Forelimb muscle (tissue), 1 donor: Measurements from ENCODE around the gene OR2A25. TPM values are rescaled to one million over a fixed set of nuclear protein-coding genes. Genes with fewer than 3 reads are reported as not detected.

Experiments used
- DNase-seq: peaks from one replicate; pipeline ENCODE4 v3.0.0-alpha.2; 2013; ENCODE audit warnings: low read depth
- polyA plus RNA-seq: library from polyadenylated mRNA; unstranded; fragments of 120-200 nt; gene quantifications from one replicate; pipeline ENCODE4 v1.2.1, GENCODE V29; 2013; ENCODE audit not compliant: insufficient read length

The OR2A25 gene
- polyA plus RNA-seq, 1 donor: not detected

GRCh38 chr7:144069953-144070352 is 342 bp downstream of the OR2A25 start:
- no peak for DNase-seq

GRCh38 chr7:144074374-144074773 is 4.8 kb downstream of the OR2A25 start:
- no peak for DNase-seq

- no peak for DNase-seq
Observed at GRCh38 chr7:144085978-144086377, 16.4 kb downstream of the OR2A25 start, which contains the start of gene OR2A12. Gene OR2A12 (plus strand): TSS chr7:144086278. CDS start chr7:144095108, 8,830 bp downstream.

- no peak for DNase-seq
Observed at GRCh38 chr7:144086730-144087129, 17.1 kb downstream of the OR2A25 start.

- DNase-seq: no peak
Observed at GRCh38 chr7:144087230-144087629, 17.6 kb downstream of the OR2A25 start.

- DNase-seq: no peak
Observed at GRCh38 chr7:144090667-144091066, 21.1 kb downstream of the OR2A25 start.

GRCh38 chr7:144098776-144099175 is 29.2 kb downstream of the OR2A25 start:
- no peak for DNase-seq

GRCh38 chr7:144100607-144101006 is 31.0 kb downstream of the OR2A25 start:
- DNase-seq: no peak

- DNase-seq: no peak
Observed at GRCh38 chr7:144102041-144102440, 32.4 kb downstream of the OR2A25 start.

GRCh38 chr7:144105211-144105610 is 35.6 kb downstream of the OR2A25 start:
- DNase-seq: no peak

GRCh38 chr7:144109283-144109682 is 39.7 kb downstream of the OR2A25 start, which contains the start of gene OR2A2:
Gene OR2A2 (plus strand): TSS chr7:144109583. CDS start chr7:144109583, 0 bp downstream.
- DNase-seq: no peak

- no peak for DNase-seq
Observed at GRCh38 chr7:144110272-144110671, 40.7 kb downstream of the OR2A25 start.

GRCh38 chr7:144113651-144114050 is 44.0 kb downstream of the OR2A25 start:
- no peak for DNase-seq

GRCh38 chr7:144118341-144118740 is 48.7 kb downstream of the OR2A25 start:
- DNase-seq: no peak

- DNase-seq: no peak
Observed at GRCh38 chr7:144122876-144123275, 53.3 kb downstream of the OR2A25 start, which contains the start of gene OR2A14. Gene OR2A14 (plus strand): TSS chr7:144123176. CDS start chr7:144129113, 5,937 bp downstream.

Other genes starting within 250 kb of the OR2A25 start
- gene TCAF1, start 167.6 kb upstream of the OR2A25 start, polyA plus RNA-seq: 206 TPM
- gene OR2F2, start 134.6 kb upstream of the OR2A25 start, polyA plus RNA-seq: not detected
- not detected for gene OR2F1, start 115.0 kb upstream of the OR2A25 start, polyA plus RNA-seq
- not detected for gene OR6B1, start 69.5 kb upstream of the OR2A25 start, polyA plus RNA-seq
- gene OR2A5, start 20.9 kb upstream of the OR2A25 start, polyA plus RNA-seq: not detected
- 0.09 TPM for gene OR2A12, start 16.5 kb downstream of the OR2A25 start, polyA plus RNA-seq
- gene OR2A2, start 39.8 kb downstream of the OR2A25 start, polyA plus RNA-seq: not detected
- gene OR2A14, start 53.4 kb downstream of the OR2A25 start, polyA plus RNA-seq: not detected
- not detected for gene CTAGE4, start 113.7 kb downstream of the OR2A25 start, polyA plus RNA-seq
- gene ARHGEF35, start 126.0 kb downstream of the OR2A25 start, polyA plus RNA-seq: 1.2 TPM
- gene OR2A42, start 169.8 kb downstream of the OR2A25 start, polyA plus RNA-seq: 0.34 TPM
- 1.5 TPM for gene OR2A7, start 195.0 kb downstream of the OR2A25 start, polyA plus RNA-seq
- gene CTAGE8, start 199.5 kb downstream of the OR2A25 start, polyA plus RNA-seq: 0.75 TPM
- gene OR2A1, start 242.6 kb downstream of the OR2A25 start, polyA plus RNA-seq: 0.63 TPM